HG03045 (cell line): ENCODE measurements around the gene B4GAT1.
A peak's percentile ranks its signal among the peaks of the same experiment; 100 is the strongest.
"Not testable (repeated sequence)": the region's sequence is repeated elsewhere in the genome, so short reads cannot be mapped to it uniquely, and the experiment has no call there.

Experiments used
- ATAC-seq: cut with Tn5 transposase; IDR thresholded peaks from one replicate; pipeline ENCODE4 v1.9.1; 2021; ENCODE audit warnings: mild to moderate bottlenecking, moderate library complexity; ENCODE audit not compliant: unreplicated experiment

The B4GAT1 gene

DNA sequence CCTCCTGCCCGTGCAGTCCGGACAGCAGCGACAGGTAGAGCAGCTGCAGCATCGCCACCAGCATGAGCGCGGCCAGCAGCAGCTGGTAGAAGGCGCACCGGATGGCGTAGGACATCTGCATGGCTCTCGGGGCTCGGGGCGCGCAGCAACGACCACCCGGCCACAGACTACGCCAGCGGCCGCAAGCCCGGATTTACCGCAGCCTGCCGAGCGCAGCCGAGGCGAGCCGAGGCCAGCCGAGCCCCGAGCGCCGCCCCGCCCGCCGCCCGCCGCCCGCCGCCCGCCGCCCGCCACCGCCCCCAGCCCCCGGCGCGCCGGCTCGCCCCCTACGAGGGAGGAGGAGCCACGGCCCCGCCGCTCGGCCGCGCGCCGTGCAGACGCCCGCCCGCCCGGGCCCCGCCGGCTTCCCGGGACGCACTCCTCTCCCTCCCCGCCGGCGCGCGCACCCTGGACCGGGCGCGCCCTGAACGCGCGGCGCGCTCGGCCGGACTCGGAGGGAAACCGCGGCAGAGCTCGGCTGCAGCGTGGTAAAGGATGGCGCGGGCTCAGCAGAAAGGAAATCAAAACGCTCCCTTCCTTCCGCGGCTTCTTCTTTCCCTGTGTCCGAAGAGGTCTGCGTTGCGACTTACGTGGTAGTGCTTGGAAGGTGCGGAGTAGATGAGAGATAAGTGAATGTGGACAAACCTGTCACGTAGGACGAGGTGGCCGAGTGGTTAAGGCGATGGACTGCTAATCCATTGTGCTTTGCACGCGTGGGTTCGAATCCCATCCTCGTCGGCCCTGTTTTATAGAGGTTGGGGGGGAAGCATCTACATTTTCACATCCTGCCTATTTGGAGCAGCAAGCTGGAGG lies at the start of gene B4GAT1:
Gene B4GAT1, minus strand, starts transcription at position 205 of the 852 bp plus-strand sequence. Its CDS starts 84 bp downstream, at position 121.
- ATAC-seq: peak; percentile 39

DNA sequence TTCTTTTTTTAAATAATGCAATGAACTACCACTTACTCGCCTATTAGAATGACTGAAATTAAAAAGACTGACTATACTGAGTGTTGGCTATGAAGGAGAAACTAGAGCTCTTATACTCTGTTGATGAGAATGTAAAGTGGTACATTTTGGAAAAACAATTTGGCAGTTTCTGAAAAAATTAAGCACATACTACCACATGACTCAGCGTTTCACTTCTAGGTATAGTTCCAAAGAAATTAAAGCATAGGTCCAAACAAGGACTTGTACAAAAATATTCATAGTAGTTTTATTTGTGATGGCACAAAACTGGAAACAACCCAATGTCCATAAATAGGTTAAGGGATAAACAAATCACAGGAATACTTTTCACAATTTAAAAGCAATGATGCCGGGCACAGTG lies 46.5 kb upstream of the B4GAT1 start:
- ATAC-seq: no peak

DNA sequence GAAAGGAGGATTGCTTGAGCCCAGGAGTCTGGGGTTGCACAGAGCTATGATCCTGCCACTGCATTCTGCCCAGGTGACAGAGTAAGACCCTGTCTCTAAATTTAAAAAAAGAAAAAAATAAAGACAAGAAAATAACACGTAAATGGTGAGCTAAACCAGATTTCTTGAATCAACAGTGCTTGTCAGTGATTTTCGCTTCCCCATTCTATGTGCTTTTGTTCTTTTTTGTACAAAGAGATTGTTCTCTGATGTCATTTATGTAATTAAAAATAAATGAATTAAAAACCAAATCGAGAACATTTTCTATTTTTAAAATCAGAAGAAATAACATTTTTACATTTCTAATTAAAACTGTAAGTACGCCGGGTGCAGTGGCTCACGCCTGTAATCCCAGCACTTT lies 43.9 kb upstream of the B4GAT1 start:
- ATAC-seq: no peak

DNA sequence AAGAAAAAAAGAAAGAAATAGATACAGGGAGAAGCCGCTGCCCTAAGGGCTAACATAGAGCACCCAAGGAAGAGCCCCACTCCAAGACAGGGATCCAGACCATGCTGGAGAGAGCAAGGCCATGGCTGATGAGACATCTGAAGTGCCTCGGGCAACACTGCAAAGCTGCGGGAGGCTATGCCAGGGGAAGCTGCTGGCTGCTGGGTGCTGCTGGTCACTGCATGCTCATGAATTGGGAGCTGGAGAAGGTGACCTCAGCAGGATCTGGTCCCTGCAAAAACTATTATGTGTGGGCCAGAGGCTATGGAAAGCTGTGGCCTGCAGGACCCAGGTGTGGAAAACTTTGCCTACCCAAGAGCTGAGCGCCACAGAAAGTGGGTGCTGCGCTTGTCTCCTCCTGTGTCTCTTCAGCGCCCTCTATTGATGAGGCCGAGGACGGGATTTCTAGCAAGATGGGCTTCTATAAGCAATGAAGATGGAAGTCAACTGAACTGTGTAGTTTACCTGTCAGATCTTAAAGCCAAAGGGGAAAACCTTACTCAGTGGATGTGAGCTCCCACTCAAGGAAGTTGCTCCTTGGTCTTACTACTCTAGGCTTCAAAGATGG lies 41.5 kb upstream of the B4GAT1 start:
- ATAC-seq: no peak

DNA sequence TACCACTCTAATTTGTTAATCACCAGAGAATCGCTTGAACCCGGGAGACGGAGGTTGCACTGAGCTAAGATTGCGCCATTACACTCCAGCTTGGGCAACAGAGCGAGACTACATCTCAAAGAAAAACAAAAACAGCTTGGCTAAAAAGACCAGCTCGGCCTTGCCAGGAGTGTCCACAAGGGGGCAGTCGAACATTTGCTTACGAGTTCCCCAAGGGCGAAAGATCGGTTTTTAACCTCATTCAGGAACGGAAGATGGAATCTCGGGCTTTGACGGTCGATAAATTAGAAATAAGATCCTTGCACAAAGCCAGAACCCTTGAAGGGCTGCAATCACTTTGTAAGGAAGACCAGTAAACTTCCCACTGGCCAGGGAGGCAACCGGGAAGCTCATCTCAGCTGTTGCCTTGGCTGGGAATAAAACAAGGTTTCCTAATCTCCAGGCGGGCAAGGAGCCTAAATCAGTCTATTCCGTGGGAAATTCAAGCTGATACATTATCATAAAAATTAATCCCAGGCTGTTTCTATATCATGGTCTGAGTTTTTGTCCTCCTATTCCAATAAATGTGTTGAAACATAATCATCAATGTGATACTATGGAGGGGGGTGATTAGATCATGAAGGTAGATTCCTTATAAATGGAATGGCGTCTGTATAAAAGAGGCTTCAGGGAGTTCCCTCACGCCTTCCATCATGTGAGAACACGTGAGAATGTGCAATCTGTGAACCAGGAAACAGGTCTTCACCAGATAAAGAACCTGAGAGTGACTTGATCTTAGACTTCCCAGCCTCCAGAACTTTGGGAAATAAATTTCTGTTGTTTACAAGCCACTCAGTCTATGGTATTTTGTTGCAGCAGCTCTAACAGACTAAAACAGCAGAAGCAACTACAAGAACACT lies 39.0 kb upstream of the B4GAT1 start:
- no peak for ATAC-seq

DNA sequence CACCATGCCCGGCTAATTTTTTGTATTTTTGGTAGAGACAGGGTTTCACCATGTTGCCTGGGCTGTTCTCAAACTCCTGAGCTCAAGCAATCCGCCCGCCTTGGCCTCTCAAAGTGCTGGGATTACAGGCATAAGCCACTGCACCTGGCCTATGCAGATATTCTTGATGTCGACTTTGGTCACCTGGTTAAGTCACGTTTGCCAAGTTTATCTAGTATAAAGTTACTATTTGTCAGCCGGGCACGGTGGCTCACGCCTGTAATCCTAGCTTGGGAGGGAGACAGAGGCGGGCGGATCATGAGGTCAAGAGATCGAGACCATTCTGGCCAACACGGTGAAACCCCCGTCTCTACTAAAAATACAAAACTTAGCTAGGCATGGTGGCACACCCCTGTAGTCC lies 36.9 kb upstream of the B4GAT1 start:
- ATAC-seq: not testable (repeated sequence)

DNA sequence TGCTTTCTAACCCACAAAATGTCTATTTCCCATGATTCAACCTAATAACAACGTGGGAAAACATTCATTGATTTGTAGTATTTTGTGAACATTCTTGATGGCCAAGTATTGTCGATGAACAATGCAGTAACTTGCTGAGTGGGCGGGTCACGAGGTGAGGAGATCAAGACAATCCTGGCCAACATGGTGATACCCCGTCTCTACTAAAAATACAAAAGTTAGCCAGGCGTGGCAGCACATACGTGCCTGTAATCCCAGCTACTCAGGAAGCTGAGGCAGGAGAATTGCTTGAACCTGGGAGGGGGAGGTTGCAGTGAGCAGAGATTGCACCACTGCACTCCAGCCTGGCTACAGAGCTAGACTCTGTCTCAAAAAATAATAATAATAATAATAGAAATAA lies 32.8 kb upstream of the B4GAT1 start:
- ATAC-seq: not testable (repeated sequence)

DNA sequence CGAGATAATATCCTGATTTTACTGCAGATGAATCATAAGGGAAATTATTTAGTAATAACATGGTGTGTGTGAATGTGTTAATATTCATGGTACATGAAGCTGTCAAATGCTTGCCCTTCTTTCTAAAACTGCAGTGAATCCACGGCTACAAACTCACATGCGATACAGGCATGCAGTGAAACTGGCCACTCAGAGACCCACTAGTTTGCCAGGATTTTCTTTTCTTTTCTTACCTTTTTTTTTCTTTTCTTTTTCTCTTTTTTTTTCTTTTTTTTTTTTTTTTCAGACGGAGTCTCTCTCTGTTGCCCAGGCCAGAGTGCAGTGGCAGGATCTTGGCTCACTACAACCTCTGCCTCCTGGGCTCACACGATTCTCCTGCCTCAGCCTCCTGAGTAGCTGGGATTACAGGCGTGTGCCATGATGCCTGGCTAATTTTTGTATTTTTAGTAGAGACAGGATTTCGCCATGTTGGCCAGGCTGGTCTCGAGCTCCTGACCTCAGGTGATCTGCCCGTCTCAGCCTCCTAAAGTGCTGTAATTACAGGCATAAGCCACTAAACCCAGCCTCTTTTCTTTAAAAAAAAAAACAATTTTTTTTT lies 26.4 kb upstream of the B4GAT1 start:
- not testable (repeated sequence) for ATAC-seq

DNA sequence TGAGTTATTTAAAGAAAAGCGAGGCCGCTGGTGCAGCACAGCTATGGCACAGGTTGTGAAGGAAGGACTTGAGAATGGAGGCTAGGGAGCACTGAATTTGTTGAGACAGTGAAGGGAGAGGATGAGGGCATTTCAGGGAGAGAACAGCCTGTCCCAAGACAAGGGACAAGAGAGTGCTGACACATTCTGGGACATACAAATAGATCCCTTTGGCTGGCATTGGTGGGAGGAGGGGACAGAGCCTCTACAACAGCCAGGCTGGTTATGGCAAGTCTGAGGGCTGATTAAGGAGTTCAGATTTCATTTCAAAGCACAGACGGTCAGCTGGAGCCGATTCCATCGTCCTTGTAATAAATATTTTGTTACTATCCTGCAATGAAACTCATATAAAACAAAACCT lies 25.8 kb upstream of the B4GAT1 start:
- no peak for ATAC-seq

DNA sequence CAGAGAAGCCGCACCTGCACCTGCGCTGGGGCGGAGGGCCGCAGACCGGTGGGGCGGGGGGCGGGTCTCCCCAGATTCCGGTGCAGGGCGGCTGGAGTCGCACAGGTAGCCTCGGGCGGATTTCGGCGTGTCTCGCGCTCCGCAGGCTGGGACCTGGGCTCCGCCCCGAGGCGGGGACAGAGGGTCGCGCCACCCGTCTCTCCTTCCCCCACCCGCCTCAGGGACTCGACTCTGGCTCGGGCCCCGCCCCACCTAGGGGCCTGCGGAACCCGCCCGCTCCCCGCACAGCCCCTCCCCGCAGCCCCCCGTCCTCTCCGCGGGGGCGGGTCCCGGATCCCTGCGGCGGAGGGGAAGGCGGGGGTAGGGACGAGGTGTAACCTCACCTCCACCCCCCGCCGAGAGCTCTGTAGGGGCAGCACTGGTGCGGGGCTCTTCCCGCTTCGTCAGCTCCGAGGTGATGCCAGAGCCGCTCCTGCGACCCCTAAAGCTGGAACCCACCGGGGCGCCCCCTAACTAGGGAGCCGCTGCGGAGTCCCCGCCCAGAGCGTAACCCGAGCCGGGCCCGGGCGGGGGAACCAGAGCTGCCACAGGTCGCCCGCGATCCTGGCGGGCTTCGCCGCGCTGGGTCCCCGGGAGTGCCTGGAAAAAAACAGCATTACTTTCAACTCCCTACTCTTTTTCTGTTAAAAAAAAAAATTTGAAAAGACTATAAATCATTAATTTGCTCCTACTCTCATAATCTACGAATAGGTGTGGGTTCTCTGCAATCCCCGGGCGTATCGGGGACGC lies 24.4 kb upstream of the B4GAT1 start, which contains the start of gene SLC29A2:
Gene SLC29A2, minus strand, starts transcription at position 134 of the 789 bp plus-strand sequence. CDS start 169 bp downstream, outside the sequence.
- peak; percentile 49 for ATAC-seq

DNA sequence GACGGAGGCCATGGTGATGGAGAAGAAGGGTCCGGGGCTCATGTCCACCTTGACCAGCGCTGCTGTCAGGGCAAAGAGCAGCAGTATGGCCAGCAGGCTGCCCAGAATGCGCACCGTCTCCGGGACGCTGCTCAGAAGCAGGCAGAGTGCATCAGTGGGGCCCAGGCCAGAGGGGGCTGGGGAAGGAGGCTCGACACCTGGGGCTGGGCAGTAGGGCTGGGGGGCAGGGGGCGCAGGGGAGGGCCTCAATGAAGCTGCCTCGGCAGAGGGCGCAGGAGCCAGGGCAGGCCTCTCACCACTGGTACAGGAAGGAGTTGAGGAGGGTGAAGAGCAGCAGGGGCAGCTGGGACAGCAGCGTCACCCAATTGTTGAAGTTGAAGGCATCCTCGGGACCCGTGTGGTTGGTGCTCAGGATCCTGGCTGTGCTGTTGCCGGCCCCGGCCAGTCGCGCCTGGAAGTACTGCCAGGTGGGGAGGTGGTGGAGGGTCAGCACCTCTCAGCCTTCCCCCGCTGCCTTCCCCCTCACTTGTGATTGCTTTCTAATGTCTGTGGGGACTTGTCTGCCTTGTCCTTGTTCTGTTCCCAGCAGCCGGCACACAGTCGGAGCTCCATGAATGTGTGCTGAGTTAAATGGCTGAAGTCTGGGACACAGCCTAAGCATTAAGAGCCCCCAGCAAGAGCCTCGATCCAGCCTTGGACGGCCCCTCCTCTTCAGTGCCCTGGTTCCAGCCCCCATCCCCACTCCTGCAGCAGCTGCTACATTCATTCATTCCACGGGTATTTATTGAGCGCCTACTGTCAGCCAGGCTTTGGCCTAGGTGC lies 21.9 kb upstream of the B4GAT1 start:
- ATAC-seq: no peak

DNA sequence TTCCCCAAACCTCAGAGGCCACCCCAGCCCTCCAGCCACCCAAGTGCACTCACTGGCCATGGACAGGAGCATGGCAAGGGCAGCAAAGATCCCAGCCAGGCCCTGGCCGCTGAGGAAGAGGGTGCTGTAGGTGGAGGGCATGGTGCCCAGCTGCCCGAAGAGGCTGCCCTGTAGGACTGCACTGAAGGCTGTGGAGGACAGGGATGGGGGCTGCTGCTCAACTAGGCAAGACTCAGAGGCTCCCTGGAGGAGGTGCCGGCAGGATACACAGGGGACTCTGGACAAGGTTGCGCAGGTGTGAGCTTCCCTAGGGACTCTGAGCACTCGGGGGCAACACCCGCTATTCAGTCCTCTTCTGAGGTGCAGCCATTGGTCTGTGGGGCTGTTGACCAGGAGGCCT lies 21.1 kb upstream of the B4GAT1 start:
- ATAC-seq: no peak

DNA sequence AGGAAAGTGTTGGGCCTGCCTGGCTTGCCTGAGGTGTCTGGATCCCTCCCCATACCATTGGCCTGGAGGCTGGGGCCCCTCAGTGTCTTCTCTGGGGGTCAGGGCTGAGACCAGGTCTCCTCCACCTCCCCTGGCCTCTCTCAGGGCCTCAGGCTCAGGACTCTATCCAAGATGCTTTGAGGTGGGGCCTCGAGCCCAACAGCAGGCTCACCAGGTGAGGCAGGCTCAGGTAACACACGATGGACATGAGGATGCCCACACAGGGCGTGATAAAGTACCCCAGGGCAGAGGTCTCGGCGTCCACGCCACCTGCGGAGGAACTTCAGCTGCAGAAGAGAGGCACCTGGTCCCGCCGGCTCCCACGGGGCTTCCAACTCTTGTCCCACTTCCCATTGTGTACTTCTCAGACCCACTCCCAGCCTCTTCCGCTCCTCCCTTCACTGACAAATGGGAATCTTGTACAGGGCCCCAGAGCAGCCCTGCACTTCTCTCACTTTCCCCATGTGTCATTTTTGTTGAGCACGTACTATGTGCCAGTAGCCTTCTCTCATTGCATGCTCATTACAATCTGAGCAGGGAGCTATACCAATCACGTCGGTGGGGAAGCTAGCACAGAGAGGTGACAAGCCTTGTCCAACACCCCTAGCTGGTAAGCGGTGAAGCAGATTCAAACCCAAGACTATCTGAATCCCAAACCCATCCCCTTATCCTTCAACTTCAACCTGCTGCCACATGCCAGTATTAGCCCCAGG lies 20.3 kb upstream of the B4GAT1 start:
- ATAC-seq: no peak

DNA sequence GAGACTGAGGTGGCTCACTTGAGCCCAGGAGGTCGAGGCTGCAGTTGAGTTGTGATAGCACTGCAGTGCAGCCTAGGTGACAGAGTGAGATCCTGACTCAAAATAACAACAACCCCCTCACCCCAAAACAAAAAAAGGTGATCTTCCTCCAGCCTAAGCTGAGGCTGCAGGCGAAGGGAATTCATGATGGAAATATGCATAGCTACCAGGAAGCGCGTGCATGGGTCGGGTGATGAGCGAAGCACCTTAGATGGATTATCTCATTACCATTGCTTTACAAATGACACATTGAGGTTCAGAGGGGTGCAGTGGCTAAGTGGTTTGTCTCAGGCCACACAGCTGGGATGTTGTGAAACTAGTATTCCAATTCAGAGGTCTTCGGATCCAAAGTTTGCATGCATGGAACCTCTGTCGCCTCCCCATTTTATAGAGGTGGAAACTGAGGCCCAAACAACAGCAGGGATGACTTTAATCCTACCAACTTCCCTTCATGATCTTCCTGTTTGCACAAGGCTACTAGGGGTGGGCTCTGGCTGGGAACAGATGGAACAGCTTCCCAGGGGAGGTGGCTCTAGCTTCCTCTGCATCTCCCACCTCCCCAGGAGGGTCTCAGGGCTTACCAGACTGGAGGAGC lies 19.5 kb upstream of the B4GAT1 start:
- ATAC-seq: no peak

DNA sequence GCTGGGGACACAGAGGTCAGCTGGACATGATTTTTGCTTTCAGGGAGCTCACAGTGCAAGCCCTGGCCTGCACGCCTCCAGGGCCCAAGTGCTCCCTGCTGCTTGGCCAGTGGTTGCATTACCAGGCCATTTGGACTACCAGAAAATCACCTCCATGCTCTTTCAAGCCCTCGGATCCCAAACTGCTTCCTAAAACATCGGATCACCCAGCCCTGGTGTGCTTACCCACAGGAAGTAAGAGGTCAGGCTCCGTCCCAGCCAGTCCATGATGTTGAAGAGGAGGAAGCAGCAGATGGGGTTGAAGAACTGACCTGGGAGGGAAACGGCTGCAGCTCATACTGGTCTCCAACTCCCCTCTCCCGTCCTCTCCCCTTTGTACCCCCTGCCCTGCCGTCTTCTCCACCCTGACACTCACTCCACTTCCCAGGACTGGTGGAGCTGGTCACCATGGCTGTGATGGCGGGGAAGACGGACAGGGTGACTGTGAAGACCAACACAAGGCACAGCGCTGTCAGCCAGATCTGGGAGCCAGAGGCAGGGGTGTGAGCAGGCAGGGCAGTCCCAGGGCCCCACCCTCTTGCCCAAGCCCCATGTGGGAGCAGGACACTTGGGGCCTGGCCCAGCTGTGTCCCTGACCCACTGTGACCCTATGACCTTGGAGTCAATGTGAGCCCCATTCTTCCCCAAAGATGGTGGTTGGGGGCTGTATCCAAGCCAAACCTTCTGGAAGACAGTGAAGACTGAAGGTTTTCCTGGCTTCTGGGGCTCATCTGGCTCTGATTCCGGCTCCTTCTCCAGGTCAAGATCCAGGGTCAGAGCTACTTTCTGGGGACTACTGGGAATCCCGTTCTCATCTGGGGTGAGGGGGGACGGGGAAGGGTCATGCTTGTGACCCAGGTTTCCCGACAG lies 18.5 kb upstream of the B4GAT1 start:
- ATAC-seq: no peak

DNA sequence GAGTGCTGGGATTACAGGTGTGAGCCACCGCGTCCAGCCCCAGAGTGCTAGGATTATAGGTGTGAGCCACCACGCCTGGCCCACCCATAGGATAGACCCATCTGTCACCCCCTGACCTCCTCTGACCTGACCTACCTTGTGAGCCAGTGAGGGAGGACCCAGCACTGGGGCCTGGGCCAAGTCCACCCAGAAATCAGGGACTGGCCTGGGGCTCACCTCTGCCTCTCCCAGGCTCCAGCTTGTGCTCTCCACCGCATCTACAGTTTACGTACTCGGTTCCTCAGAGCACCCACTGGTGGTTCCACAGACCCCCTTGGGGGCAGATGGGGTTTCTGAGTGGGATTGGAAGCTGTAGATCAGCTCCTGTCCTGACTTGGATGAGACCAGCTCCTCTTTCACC lies 17.7 kb upstream of the B4GAT1 start:
- no peak for ATAC-seq
